ENCODE measurements around the gene MB. TPM values are rescaled to one million over a fixed set of nuclear protein-coding genes. Genes with fewer than 3 reads are reported as not detected.

MB gene
- total RNA-seq, 2 donors from 2014 or later = 1.4 to 2.6 TPM

DNA sequence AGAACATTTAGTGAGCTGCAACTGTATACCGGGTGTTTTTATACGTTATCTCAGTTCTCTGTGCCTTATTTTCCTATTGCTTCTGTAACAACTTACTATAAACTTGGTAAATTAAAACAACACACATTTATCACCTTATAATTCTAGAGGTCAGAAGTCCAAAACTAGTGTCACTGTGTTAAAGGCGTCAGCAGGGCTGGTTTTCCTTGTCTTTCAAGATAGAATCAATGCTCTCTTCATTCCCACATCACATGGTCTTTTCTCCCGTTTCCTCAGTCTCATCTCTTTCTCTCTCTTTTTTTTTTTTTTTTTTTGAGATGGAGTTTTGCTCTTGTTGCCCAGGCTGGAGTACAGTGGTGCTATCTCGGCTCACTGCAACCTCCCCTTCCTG, 36.1 kb downstream of the MB start:
- TF ChIP-seq, protein P1, sequence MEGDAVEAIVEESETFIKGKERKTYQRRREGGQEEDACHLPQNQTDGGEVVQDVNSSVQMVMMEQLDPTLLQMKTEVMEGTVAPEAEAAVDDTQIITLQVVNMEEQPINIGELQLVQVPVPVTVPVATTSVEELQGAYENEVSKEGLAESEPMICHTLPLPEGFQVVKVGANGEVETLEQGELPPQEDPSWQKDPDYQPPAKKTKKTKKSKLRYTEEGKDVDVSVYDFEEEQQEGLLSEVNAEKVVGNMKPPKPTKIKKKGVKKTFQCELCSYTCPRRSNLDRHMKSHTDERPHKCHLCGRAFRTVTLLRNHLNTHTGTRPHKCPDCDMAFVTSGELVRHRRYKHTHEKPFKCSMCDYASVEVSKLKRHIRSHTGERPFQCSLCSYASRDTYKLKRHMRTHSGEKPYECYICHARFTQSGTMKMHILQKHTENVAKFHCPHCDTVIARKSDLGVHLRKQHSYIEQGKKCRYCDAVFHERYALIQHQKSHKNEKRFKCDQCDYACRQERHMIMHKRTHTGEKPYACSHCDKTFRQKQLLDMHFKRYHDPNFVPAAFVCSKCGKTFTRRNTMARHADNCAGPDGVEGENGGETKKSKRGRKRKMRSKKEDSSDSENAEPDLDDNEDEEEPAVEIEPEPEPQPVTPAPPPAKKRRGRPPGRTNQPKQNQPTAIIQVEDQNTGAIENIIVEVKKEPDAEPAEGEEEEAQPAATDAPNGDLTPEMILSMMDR (conservative IDR thresholded peaks at IDR 0.05) = no peak
- no peak overlapping the region for H3K9ac ChIP-seq (ENCODE audit: extremely low read depth, low read length, poor library complexity, severe bottlenecking)
- no peaks in the 10 kb centered on the region for H3K9me3 ChIP-seq (ENCODE audit: control insufficient read depth, low read length)
- H3K27me3 ChIP-seq (ENCODE audit: control insufficient read depth, insufficient read depth, low read length, poor library complexity, severe bottlenecking) = no peaks in the 10 kb centered on the region
- H3K4me3 ChIP-seq (ENCODE audit: low read length) = no peak overlapping the region
- no peaks in the 10 kb centered on the region for H3K36me3 ChIP-seq (ENCODE audit: control insufficient read depth, insufficient read depth, low read length)
- Mint-ChIP-seq H3K9me3 (no peaks in the 10 kb centered on the region), H3K4me3 (no peak overlapping the region), H3K4me1 (no peaks in the 10 kb centered on the region), H3K27me3 (ENCODE audit: insufficient read depth) (peaks cover 5% of the 10 kb centered on the region), H3K36me3 (ENCODE audit: low read depth) (no peaks in the 10 kb centered on the region), H3K27ac (no peak overlapping the region)
- 85 to 93% methylated on average over 3 to 5 of the region's 5 CpGs for WGBS, 2 experiments (ENCODE audit: insufficient coverage in 1 of 2, insufficient read length in 1 of 2)
- H3K4me1 ChIP-seq (ENCODE audit: control insufficient read depth, insufficient read depth, low read length) = no peaks in the 10 kb centered on the region
- H3K27ac ChIP-seq (ENCODE audit: low read depth, low read length) = no peak overlapping the region
- no peak for DNase-seq

DNA sequence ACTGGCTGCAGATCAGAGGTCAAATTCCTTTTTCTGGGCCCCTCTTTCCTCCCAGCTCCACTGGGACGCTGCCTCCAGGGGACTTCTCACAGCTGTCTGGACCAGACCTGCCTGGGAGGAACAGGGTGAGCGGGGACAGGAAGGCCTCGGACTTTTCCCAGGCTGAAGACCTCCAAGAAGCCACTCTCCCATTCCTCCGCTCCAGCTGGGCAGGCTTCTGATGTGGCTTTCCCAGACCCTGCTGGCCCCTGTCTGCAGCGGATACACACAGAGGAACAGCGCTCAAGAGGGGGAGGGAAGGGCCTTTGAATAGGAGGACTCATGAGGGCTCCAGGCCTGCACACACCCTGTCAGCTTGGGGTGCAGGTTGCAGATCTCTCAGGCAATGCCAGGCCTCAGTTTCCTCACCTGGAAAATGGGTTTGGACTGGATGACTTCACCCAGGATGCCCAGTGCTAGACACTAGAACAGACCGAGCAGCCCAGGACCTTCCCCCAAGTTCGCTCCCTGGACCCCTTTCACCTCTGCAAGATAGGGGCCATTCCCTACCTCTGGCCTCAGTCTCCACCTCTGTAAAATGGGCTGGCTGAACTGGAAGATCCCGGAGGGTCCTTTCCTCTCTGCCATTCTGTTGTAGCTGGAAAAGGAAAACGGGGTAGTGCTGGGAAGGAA, 36.6 kb downstream of the MB start:
- Histone ChIP-seq H3K9me3 (ENCODE audit: control insufficient read depth, low read length) (no peaks in the 10 kb centered on the region), H3K4me1 (ENCODE audit: control insufficient read depth, insufficient read depth, low read length) (no peaks in the 10 kb centered on the region), H3K27me3 (ENCODE audit: control insufficient read depth, insufficient read depth, low read length, poor library complexity, severe bottlenecking) (no peaks in the 10 kb centered on the region), H3K4me3 (ENCODE audit: low read length) (no peak overlapping the region), H3K27ac (ENCODE audit: low read depth, low read length) (no peak overlapping the region), H3K9ac (ENCODE audit: extremely low read depth, low read length, poor library complexity, severe bottlenecking) (no peak overlapping the region), H3K36me3 (ENCODE audit: control insufficient read depth, insufficient read depth, low read length) (no peaks in the 10 kb centered on the region)
- Mint-ChIP-seq H3K4me1 (no peaks in the 10 kb centered on the region), H3K27ac (no peak overlapping the region), H3K27me3 (ENCODE audit: insufficient read depth) (peaks cover 4% of the 10 kb centered on the region), H3K36me3 (ENCODE audit: low read depth) (no peaks in the 10 kb centered on the region), H3K9me3 (no peaks in the 10 kb centered on the region), H3K4me3 (no peak overlapping the region)
- no peak for DNase-seq
- TF ChIP-seq, protein P1 (conservative IDR thresholded peaks at IDR 0.05) = no peak
- WGBS, 2 experiments (ENCODE audit: insufficient coverage in 1 of 2, insufficient read length in 1 of 2) = 74 to 92% methylated on average over 3 to 10 of the region's 10 CpGs

DNA sequence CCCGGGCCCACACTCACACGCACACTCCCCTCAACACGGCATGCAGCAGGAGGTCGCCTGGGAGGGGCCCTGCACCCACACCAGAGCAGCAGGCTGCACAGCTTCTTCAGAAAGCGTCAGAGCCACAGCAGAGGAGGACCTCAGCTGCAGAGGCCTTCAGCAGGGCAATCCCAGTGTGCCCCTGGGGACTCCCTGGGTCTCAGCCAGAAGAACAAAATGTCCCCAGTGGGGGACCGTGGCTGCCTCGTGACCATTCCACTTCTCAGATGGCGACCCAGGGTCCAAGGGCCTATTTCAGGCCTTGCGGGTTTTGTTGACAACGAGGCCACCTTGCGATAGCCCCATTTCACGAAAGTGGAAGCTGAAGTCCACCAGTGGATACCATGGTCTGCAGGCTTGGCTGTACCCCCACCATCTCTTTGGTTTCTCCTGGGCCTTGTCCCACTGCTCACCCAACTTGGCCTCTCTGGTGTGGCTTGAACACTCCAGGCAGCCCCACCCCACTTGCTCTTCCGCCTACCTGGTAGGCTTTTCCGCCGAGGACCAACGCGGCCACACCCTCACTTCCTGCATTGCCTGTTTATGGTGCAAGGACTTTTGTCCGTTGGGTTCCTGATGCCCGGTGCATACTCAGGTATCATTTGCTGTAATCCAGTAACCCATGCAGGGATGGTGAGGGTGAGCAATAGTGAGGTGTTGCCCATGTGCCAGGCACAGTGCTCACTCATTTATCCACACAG, 38.1 kb downstream of the MB start:
- H3K9me3 ChIP-seq (ENCODE audit: control insufficient read depth, low read length) = no peaks in the 10 kb centered on the region
- no peaks in the 10 kb centered on the region for H3K27me3 ChIP-seq (ENCODE audit: control insufficient read depth, insufficient read depth, low read length, poor library complexity, severe bottlenecking)
- no peak overlapping the region for H3K4me3 ChIP-seq (ENCODE audit: low read length)
- no peaks in the 10 kb centered on the region for H3K4me1 Mint-ChIP-seq
- no peaks in the 10 kb centered on the region for H3K9me3 Mint-ChIP-seq
- TF ChIP-seq, protein P1 (conservative IDR thresholded peaks at IDR 0.05) = no peak
- H3K36me3 Mint-ChIP-seq (ENCODE audit: low read depth) = no peaks in the 10 kb centered on the region
- H3K4me3 Mint-ChIP-seq = no peak overlapping the region
- WGBS, 2 experiments (ENCODE audit: insufficient coverage in 1 of 2, insufficient read length in 1 of 2) = 91% methylated on average over 9 to 19 of the region's 19 CpGs
- DNase-seq = no peak
- no peaks in the 10 kb centered on the region for H3K36me3 ChIP-seq (ENCODE audit: control insufficient read depth, insufficient read depth, low read length)
- no peak overlapping the region for H3K27ac Mint-ChIP-seq
- peaks cover 4% of the 10 kb centered on the region for H3K27me3 Mint-ChIP-seq (ENCODE audit: insufficient read depth)
- no peak overlapping the region for H3K9ac ChIP-seq (ENCODE audit: extremely low read depth, low read length, poor library complexity, severe bottlenecking)
- no peak overlapping the region for H3K27ac ChIP-seq (ENCODE audit: low read depth, low read length)
- no peaks in the 10 kb centered on the region for H3K4me1 ChIP-seq (ENCODE audit: control insufficient read depth, insufficient read depth, low read length)

All from endodermal cell (in vitro differentiated cells).